Thyroid gland (tissue), 4 donors: Measurements from ENCODE around the gene NAALADL2. TPM values are rescaled to one million over a fixed set of nuclear protein-coding genes. Genes with fewer than 3 reads are reported as not detected.

Source experiments
- DNase-seq, 2 donors: peaks; one replicate each; pipeline ENCODE4 v3.0.0-alpha.2; 2019
- H3K27ac ChIP-seq, 3 donors: fragments of 200-600 bp; sonication (generic); 1 replicate in 2 of 3; 2 replicates in 1 of 3; pipeline ENCODE4 v1.5.1; 2016 to 2019; ENCODE audit warnings: mild to moderate bottlenecking in 1 of 3, moderate library complexity in 1 of 3
- H3K27me3 ChIP-seq: fragments of 200-600 bp; sonication (generic); one replicate; pipeline ENCODE4 v1.5.1; 2019
- H3K36me3 ChIP-seq, 2 donors: fragments of 200-600 bp; sonication (generic); one replicate each; pipeline ENCODE4 v1.5.1; 2016 to 2019
- H3K4me1 ChIP-seq, 2 donors: fragments of 200-600 bp; sonication (generic); one replicate each; pipeline ENCODE4 v1.5.1; 2017 to 2019
- H3K4me3 ChIP-seq, 3 donors: fragments of 200-600 bp; sonication (generic); replicated peaks in 1 of 3; 1 replicate in 2 of 3; 2 replicates in 1 of 3; pipeline ENCODE4 v1.5.1; 2016; ENCODE audit warnings: mild to moderate bottlenecking in 1 of 3
- H3K9me3 ChIP-seq: fragments of 200-600 bp; sonication (generic); one replicate; pipeline ENCODE4 v1.5.1; 2017
- POLR2A ChIP-seq, 2 donors: fragments of 450-650 bp; IDR thresholded peaks; one replicate each; pipeline ENCODE4 v1.6.1; 2017; ENCODE audit warnings: antibody characterized with exemption in 2 of 2, mild to moderate bottlenecking in 2 of 2, moderate library complexity in 1 of 2
- WGBS, 2 donors: methylation state at CpG; one replicate each; pipeline ENCODE4 v1.1.5; 2017; 5-methylcytosine and 5-hydroxymethylcytosine counted together
- intact Hi-C: fragments of 100-400 bp; cut with DNase I; formaldehyde crosslinking; loops from one replicate; pipeline ENCODE4 v1.15.1; 2023
- total RNA-seq, 4 donors: library from RNA; depleted of rRNA; stranded (reverse); fragments of >200 nt; gene quantifications; one replicate each; pipeline ENCODE4 v1.2.3, GENCODE V29; 2016
- TF ChIP-seq, protein P1 (sequence below), 6 experiments: fragments of 200-600 bp in 3 of 6; fragments of 450-650 bp in 3 of 6; sonication (generic) in 3 of 6; IDR thresholded peaks; one replicate each; pipeline ENCODE4 v1.5.1; 2016 to 2019; ENCODE audit warnings: antibody characterized with exemption in 6 of 6, mild to moderate bottlenecking in 2 of 6, inconsistent platforms in 1 of 6, moderate library complexity in 1 of 6

The NAALADL2 gene
- total RNA-seq, 4 donors from 2014 or later: 7.6 to 14.7 (median 9.0) TPM

DNA sequence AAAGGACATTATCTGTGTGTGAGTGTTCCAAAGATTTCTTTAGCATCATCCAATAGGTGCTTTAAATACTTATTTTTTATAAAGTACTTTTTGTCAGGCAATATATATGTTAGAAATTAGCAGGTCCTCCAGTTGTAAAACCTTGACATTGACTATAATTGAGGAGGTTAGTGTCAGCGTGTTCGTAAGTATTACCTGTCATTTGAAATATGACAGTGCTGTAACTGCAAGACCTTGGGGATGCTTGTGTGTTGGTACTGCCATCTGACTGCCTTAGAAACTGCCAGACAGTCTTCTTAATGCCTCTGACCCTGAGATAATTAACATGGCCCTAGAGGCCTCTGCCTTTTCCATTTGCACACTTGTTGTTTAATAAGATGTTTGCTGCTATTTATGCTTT lies 170.7 kb downstream of the NAALADL2 start:
- WGBS, 2 donors: 95% methylated on average over 2 of the region's 2 CpGs
- H3K9me3 ChIP-seq: no peaks in the 10 kb centered on the region

DNA sequence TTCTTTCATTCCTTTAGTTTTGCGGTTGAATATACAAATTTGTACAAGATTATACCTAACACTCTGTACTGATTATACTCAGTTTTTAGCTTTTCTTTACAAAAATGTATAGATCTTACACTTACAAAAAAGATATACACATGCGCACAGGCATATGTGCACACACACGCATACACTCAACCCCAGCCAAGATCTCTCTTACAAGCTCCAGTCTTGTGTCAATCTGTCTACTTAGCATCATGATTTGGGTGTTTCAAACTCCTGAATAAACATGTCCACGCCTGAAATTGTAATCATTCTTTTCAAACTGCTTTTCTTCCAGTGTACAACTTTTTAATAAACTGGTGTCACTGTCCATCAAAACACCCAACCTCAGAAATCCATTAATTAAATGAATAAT lies 180.7 kb downstream of the NAALADL2 start:
- Histone ChIP-seq H3K27me3 (no peaks in the 10 kb centered on the region), H3K27ac (no peak overlapping the region), H3K4me3 (no peak overlapping the region), H3K4me1 (no peaks in the 10 kb centered on the region), H3K9me3 (no peaks in the 10 kb centered on the region), H3K36me3 (no peaks in the 10 kb centered on the region)
- TF ChIP-seq POLR2A (IDR thresholded peaks at IDR 0.05): no peak
- TF ChIP-seq, protein P1, sequence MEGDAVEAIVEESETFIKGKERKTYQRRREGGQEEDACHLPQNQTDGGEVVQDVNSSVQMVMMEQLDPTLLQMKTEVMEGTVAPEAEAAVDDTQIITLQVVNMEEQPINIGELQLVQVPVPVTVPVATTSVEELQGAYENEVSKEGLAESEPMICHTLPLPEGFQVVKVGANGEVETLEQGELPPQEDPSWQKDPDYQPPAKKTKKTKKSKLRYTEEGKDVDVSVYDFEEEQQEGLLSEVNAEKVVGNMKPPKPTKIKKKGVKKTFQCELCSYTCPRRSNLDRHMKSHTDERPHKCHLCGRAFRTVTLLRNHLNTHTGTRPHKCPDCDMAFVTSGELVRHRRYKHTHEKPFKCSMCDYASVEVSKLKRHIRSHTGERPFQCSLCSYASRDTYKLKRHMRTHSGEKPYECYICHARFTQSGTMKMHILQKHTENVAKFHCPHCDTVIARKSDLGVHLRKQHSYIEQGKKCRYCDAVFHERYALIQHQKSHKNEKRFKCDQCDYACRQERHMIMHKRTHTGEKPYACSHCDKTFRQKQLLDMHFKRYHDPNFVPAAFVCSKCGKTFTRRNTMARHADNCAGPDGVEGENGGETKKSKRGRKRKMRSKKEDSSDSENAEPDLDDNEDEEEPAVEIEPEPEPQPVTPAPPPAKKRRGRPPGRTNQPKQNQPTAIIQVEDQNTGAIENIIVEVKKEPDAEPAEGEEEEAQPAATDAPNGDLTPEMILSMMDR (IDR thresholded peaks at IDR 0.05): no peak
- intact Hi-C loops: no loop called here
- WGBS, 2 donors: 92 to 96% methylated on average over 4 of the region's 4 CpGs
- DNase-seq: no peak

More for the DNA sequence above, 170.7 kb downstream of the NAALADL2 start:
- no peak for TF ChIP-seq POLR2A (IDR thresholded peaks at IDR 0.05)
- TF ChIP-seq, protein P1 (IDR thresholded peaks at IDR 0.05): no peak
- Histone ChIP-seq H3K4me3 (no peak overlapping the region), H3K27me3 (no peaks in the 10 kb centered on the region), H3K4me1 (no peaks in the 10 kb centered on the region), H3K27ac (no peak overlapping the region), H3K36me3 (no peaks in the 10 kb centered on the region)
- intact Hi-C loops: no loop called here
- DNase-seq: no peak

- H3K36me3 ChIP-seq: no peaks in the 10 kb centered on the region
- no peaks in the 10 kb centered on the region for H3K4me1 ChIP-seq
- 70 to 87% methylated on average over 2 of the region's 2 CpGs for WGBS, 2 donors
- no peak overlapping the region for H3K27ac ChIP-seq
- intact Hi-C loops: no loop called here
- H3K4me3 ChIP-seq: no peak overlapping the region
- H3K27me3 ChIP-seq: no peaks in the 10 kb centered on the region
- DNase-seq: no peak
- TF ChIP-seq, protein P1 (IDR thresholded peaks at IDR 0.05): no peak
- no peak for TF ChIP-seq POLR2A (IDR thresholded peaks at IDR 0.05)
- H3K9me3 ChIP-seq: no peaks in the 10 kb centered on the region
These were observed 182.2 kb downstream of the NAALADL2 start for GRCh38 chr3:175041369-175041768.

GRCh38 chr3:175046601-175047000 lies 187.5 kb downstream of the NAALADL2 start:
- no peaks in the 10 kb centered on the region for H3K9me3 ChIP-seq
- intact Hi-C loops: no loop called here
- no peaks in the 10 kb centered on the region for H3K4me1 ChIP-seq
- no peaks in the 10 kb centered on the region for H3K36me3 ChIP-seq
- no peaks in the 10 kb centered on the region for H3K27me3 ChIP-seq
- no peak overlapping the region for H3K4me3 ChIP-seq
- TF ChIP-seq, protein P1 (IDR thresholded peaks at IDR 0.05): no peak
- no peak for TF ChIP-seq POLR2A (IDR thresholded peaks at IDR 0.05)
- WGBS, 2 donors: 90 to 91% methylated on average over 4 of the region's 4 CpGs
- no peak overlapping the region for H3K27ac ChIP-seq
- DNase-seq: no peak

GRCh38 chr3:175047786-175048185 lies 188.7 kb downstream of the NAALADL2 start:
- Histone ChIP-seq H3K36me3 (no peaks in the 10 kb centered on the region), H3K9me3 (no peaks in the 10 kb centered on the region), H3K27me3 (no peaks in the 10 kb centered on the region), H3K4me1 (no peaks in the 10 kb centered on the region), H3K27ac (no peak overlapping the region), H3K4me3 (no peak overlapping the region)
- 94 to 97% methylated on average over 1 of the region's 1 CpG for WGBS, 2 donors
- TF ChIP-seq, protein P1 (IDR thresholded peaks at IDR 0.05): no peak
- no peak for TF ChIP-seq POLR2A (IDR thresholded peaks at IDR 0.05)
- no peak for DNase-seq
- intact Hi-C loops: no loop called here
